GM12878 (cell line): ENCODE results near the gene ENTREP1. TPM values are rescaled to one million over a fixed set of nuclear protein-coding genes. Genes with fewer than 3 reads are reported as not detected.

Experiments
- ATAC-seq: fragments of 200-7000 bp; cut with Tn5 transposase; 3 replicates; pipeline ENCODE4 v1.9.1; 2020; ENCODE audit warnings: mild to moderate bottlenecking, moderate library complexity
- BruUV-seq: library from RNA; stranded (reverse); fragments of 400-500 nt; replicated peaks from 2 replicates; lab custom pipeline; 2021; lab: Mats Ljungman, UMichigan
- CTCF ChIA-PET: fragments of 300-600 bp; sonication (Branson Sonifier 250); formaldehyde crosslinking; extraction: SDS; loops from one replicate; lab custom pipeline; 2021; ENCODE audit warnings: inconsistent platforms; lab: Yijun Ruan, JAX
- POLR2A ChIA-PET: fragments of 350-600 bp; formaldehyde crosslinking; extraction: SDS; loops from one replicate; lab custom pipeline; 2021; ENCODE audit warnings: inconsistent platforms; lab: Charles Lee
- RAD21 ChIA-PET: fragments of 300-600 bp; sonication (Branson Sonifier 250); formaldehyde crosslinking; loops from one replicate; lab custom pipeline; 2023; ENCODE audit warnings: antibody characterized with exemption; ENCODE audit not compliant: unreplicated experiment; lab: Charles Lee
- SMC1A ChIA-PET: fragments of 300-600 bp; sonication (Branson Sonifier 250); formaldehyde crosslinking; loops from one replicate; lab custom pipeline; 2023; ENCODE audit not compliant: unreplicated experiment, uncharacterized antibody; lab: Charles Lee
- DNase-seq: peaks from one replicate; pipeline ENCODE4 v3.0.0-alpha.2; 2011; ENCODE audit warnings: low read depth, low spot score
- FAIRE-seq: peaks from 3 replicates; lab custom pipeline; 2011; peaks lifted over from hg19 to GRCh38; lab: Jason Lieb, UNC
- H2AFZ ChIP-seq: 2 replicates; pipeline ENCODE4 v1.6.0; 2011; ENCODE audit warnings: low read depth, low read length, control low read depth; ENCODE audit not compliant: control insufficient read depth
- H3K27ac ChIP-seq: 2 replicates; pipeline ENCODE4 v1.5.1; 2011; ENCODE audit warnings: control low read depth; ENCODE audit not compliant: control insufficient read depth, insufficient read depth
- H3K27me3 ChIP-seq, 2 experiments: replicated peaks in 1 of 2; 2 replicates each; pipeline versions ENCODE4 v1.6.0 to v1.6.1; 2011; ENCODE audit warnings: low read length in 1 of 2; ENCODE audit not compliant: control insufficient read depth in 2 of 2, insufficient read depth in 2 of 2
- H3K36me3 ChIP-seq, 2 experiments: 2 replicates each; pipeline ENCODE4 v1.5.1; 2011; ENCODE audit warnings: low read length in 1 of 2; ENCODE audit not compliant: control insufficient read depth in 2 of 2, insufficient read depth in 2 of 2
- H3K4me1 ChIP-seq: 2 replicates; pipeline ENCODE4 v1.6.1; 2011; ENCODE audit warnings: mild to moderate bottlenecking, low read length, moderate library complexity, mixed read lengths; ENCODE audit not compliant: control insufficient read depth, insufficient read depth
- H3K4me2 ChIP-seq: 2 replicates; pipeline ENCODE4 v1.6.0; 2011; ENCODE audit warnings: control low read depth; ENCODE audit not compliant: control insufficient read depth, insufficient read depth
- H3K4me3 ChIP-seq: fragments of 200-600 bp; sonication (generic); 2 replicates; pipeline ENCODE4 v1.5.1; 2016
- H3K79me2 ChIP-seq: 2 replicates; pipeline ENCODE4 v1.6.0; 2011; ENCODE audit warnings: low read length; ENCODE audit not compliant: control insufficient read depth, insufficient read depth
- H3K9ac ChIP-seq: 2 replicates; pipeline ENCODE4 v1.8.0; 2011; ENCODE audit warnings: low read length, control low read depth, mixed read lengths; ENCODE audit not compliant: control insufficient read depth, insufficient read depth
- H3K9me3 ChIP-seq: replicated peaks from 3 replicates; pipeline ENCODE4 v1.5.1; 2011; ENCODE audit warnings: mild to moderate bottlenecking, low read length; ENCODE audit not compliant: control insufficient read depth, insufficient read depth
- H4K20me1 ChIP-seq: 2 replicates; pipeline ENCODE4 v1.6.0; 2011; ENCODE audit not compliant: control insufficient read depth, insufficient read depth
- BHLHE40 ChIP-seq, 2 experiments: fragments of 450-650 bp in 1 of 2; IDR thresholded peaks; 2 replicates each; pipeline ENCODE4 v1.6.1; 2011 to 2017; ENCODE audit warnings: low read depth in 2 of 2, borderline replicate concordance in 1 of 2, improper control_type of control experiment in 1 of 2, low read length in 1 of 2, mild to moderate bottlenecking in 1 of 2
- BMI1 ChIP-seq: fragments of 450-650 bp; IDR thresholded peaks from 2 replicates; pipeline ENCODE4 v1.6.1; 2016; ENCODE audit warnings: mild to moderate bottlenecking, moderate library complexity, borderline replicate concordance
- DPF2 ChIP-seq: fragments of 450-650 bp; IDR thresholded peaks from 2 replicates; pipeline ENCODE4 v1.6.1; 2017; ENCODE audit warnings: mild to moderate bottlenecking
- NKRF ChIP-seq: fragments of 450-650 bp; conservative IDR thresholded peaks from 2 replicates; pipeline ENCODE4 v1.6.1; 2017; ENCODE audit warnings: mild to moderate bottlenecking, moderate library complexity
- POU2F2 ChIP-seq: IDR thresholded peaks from 3 replicates; pipeline ENCODE4 v1.6.1; 2011; ENCODE audit warnings: low read depth, mild to moderate bottlenecking, low read length, borderline replicate concordance
- RB1 ChIP-seq: fragments of 450-650 bp; formaldehyde crosslinking; IDR thresholded peaks from 2 replicates; pipeline ENCODE4 v1.6.1; 2017; ENCODE audit warnings: mild to moderate bottlenecking, borderline replicate concordance
- RBBP5 ChIP-seq: fragments of 200-600 bp; sonication (generic); conservative IDR thresholded peaks from 2 replicates; pipeline ENCODE4 v1.6.1; 2016
- RFX5 ChIP-seq: IDR thresholded peaks from 2 replicates; pipeline ENCODE4 v1.6.1; 2011; ENCODE audit warnings: low read depth, low read length, improper control_type of control experiment
- SIX5 ChIP-seq: IDR thresholded peaks from 2 replicates; pipeline ENCODE4 v1.6.1; 2011; ENCODE audit warnings: mild to moderate bottlenecking, low read depth, low read length, moderate library complexity; ENCODE audit not compliant: severe bottlenecking
- SMAD1 ChIP-seq: fragments of 450-650 bp; IDR thresholded peaks from 2 replicates; pipeline ENCODE4 v1.6.1; 2018; ENCODE audit warnings: mild to moderate bottlenecking, low read depth; ENCODE audit not compliant: partially characterized antibody
- SP1 ChIP-seq: IDR thresholded peaks from one replicate; pipeline ENCODE4 v1.6.1; 2011; ENCODE audit warnings: low read depth, low read length
- TARDBP ChIP-seq: IDR thresholded peaks from 2 replicates; pipeline ENCODE4 v1.6.1; 2016; ENCODE audit warnings: borderline replicate concordance
- TBL1XR1 ChIP-seq: IDR thresholded peaks from 2 replicates; pipeline ENCODE4 v1.6.1; 2012; ENCODE audit warnings: low read depth, low read length, improper control_type of control experiment
- TCF12 ChIP-seq: IDR thresholded peaks from 2 replicates; pipeline ENCODE4 v1.6.1; 2011; ENCODE audit warnings: low read depth, mild to moderate bottlenecking, low read length
- WRNIP1 ChIP-seq: IDR thresholded peaks from 2 replicates; pipeline ENCODE4 v1.6.1; 2011; ENCODE audit warnings: low read depth, low read length, improper control_type of control experiment, borderline replicate concordance
- YBX1 ChIP-seq: fragments of 450-650 bp; IDR thresholded peaks from 2 replicates; pipeline ENCODE4 v1.6.1; 2016; ENCODE audit warnings: antibody characterized with exemption
- ZZZ3 ChIP-seq: IDR thresholded peaks from 2 replicates; pipeline ENCODE4 v1.6.1; 2011; ENCODE audit warnings: low read depth; ENCODE audit not compliant: control insufficient read depth, insufficient read length
- WGBS: methylation state at CpG from one replicate; pipeline ENCODE4 v1.1.6; 2016; ENCODE audit warnings: low lambda C conversion rate; ENCODE audit not compliant: insufficient replicate concordance, insufficient coverage; ENCODE audit errors: missing lambda C conversion rate; 5-methylcytosine and 5-hydroxymethylcytosine counted together
- in situ Hi-C: fragments of 300-500 bp; cut with MboI; formaldehyde crosslinking; loops from 9 replicates; pipeline ENCODE4 v1.14.3; 2018; ENCODE audit warnings: mixed read lengths
- intact Hi-C: fragments of 100-400 bp; cut with micrococcal nuclease; formaldehyde crosslinking; loops from one replicate; pipeline ENCODE4 v1.14.2; 2022; ENCODE audit not compliant: unreplicated experiment
- polyA plus RNA-seq, 11 experiments: library from polyadenylated mRNA; depleted of rRNA in 4 of 11; unstranded in 6 of 11; stranded (reverse) in 5 of 11; fragments of >200 nt; fragmentation: Nextera tagmentation in 4 of 11; fragmentation: Illumina TruSeq in 1 of 11; extraction: Ambion mirVana in 4 of 11; extraction: Trizol in 1 of 11; gene quantifications; 1 replicate in 1 of 11; 2 replicates in 10 of 11; pipeline versions ENCODE4 v1.2.1 to v1.2.3, GENCODE V29; 2011 to 2016; ENCODE audit warnings: inconsistent platforms in 2 of 11, missing spikeins in 2 of 11, low read depth in 1 of 11
- total RNA-seq, 4 experiments: library from RNA; depleted of rRNA in 3 of 4; stranded (reverse); fragments of >200 nt in 3 of 4; fragmentation: Illumina TruSeq in 1 of 4; extraction: Trizol in 1 of 4; gene quantifications; 2 replicates each; pipeline versions ENCODE4 v1.2.1 to v1.2.3, GENCODE V29; 2013 to 2021

The ENTREP1 gene
- total and polyA plus RNA-seq, 10 of the 15 experiments (the other 5 are each of a cell fraction or from before 2014, with no cell fraction given), result not detected

GRCh38 chr9:69279733-69280132 lies 45.3 kb upstream of the ENTREP1 start:
- H2AFZ ChIP-seq, result no peak overlapping the region
- CTCF ChIA-PET, result no interaction called here
- WGBS, result 28% methylated on average over 3 of the region's 3 CpGs
- no peak overlapping the region for H3K4me3 ChIP-seq
- ATAC-seq, result no peak
- intact Hi-C loops, result no loop called here
- H3K4me2 ChIP-seq, result no peak overlapping the region
- H4K20me1 ChIP-seq, result no peaks in the 10 kb centered on the region
- no peaks in the 10 kb centered on the region for H3K79me2 ChIP-seq
- no peak for TF ChIP-seq SP1
- TF ChIP-seq RB1, result no peak
- no peak overlapping the region for H3K9ac ChIP-seq
- in situ Hi-C loops, result no loop called here
- no peak for DNase-seq
- SMC1A ChIA-PET, result no interaction called here
- 0 out of 2 replicates have a peak, but pooled peaks cover 4% of the 10 kb centered on the region for H3K4me1 ChIP-seq
- no peaks in the 10 kb centered on the region for H3K27me3 ChIP-seq
- H3K9me3 ChIP-seq, result peaks cover 6% of the 10 kb centered on the region
- no peak for FAIRE-seq
- H3K27ac ChIP-seq, result no peak overlapping the region
- RAD21 ChIA-PET, result no interaction called here
- POLR2A ChIA-PET, result no interaction called here
- no peaks in the 10 kb centered on the region for H3K36me3 ChIP-seq
- no TSS peak for BruUV-seq

- no peak overlapping the region for H3K4me2 ChIP-seq
- BruUV-seq, result no TSS peak
- in situ Hi-C loops, result no loop called here
- ATAC-seq (no peak), FAIRE-seq (no peak), DNase-seq (no peak)
- H3K9ac ChIP-seq, result no peak overlapping the region
- H3K4me3 ChIP-seq, result no peak overlapping the region
- CTCF ChIA-PET, result no interaction called here
- no peak overlapping the region for H3K27ac ChIP-seq
- POLR2A ChIA-PET, result no interaction called here
- H3K9me3 ChIP-seq, result peaks cover 6% of the 10 kb centered on the region
- no peak overlapping the region for H2AFZ ChIP-seq
- no peaks in the 10 kb centered on the region for H3K27me3 ChIP-seq
- 0 out of 2 replicates have a peak, but pooled peaks cover 4% of the 10 kb centered on the region for H3K4me1 ChIP-seq
- RAD21 ChIA-PET, result no interaction called here
- no peaks in the 10 kb centered on the region for H4K20me1 ChIP-seq
- H3K36me3 ChIP-seq, result no peaks in the 10 kb centered on the region
- 44% methylated on average over 2 of the region's 2 CpGs for WGBS
- SMC1A ChIA-PET, result no interaction called here
- no peaks in the 10 kb centered on the region for H3K79me2 ChIP-seq
- intact Hi-C loops, result no loop called here
- no peak for TF ChIP-seq SIX5
- no peak for TF ChIP-seq ZZZ3
- no peak for TF ChIP-seq TBL1XR1
- no peak for TF ChIP-seq YBX1
- no peak for TF ChIP-seq DPF2
- TF ChIP-seq WRNIP1, result no peak
- TF ChIP-seq NKRF, result no peak
- no peak for TF ChIP-seq SMAD1
- TF ChIP-seq RBBP5, result no peak
- TF ChIP-seq POU2F2, result no peak
- no peak for TF ChIP-seq BMI1
- TF ChIP-seq RFX5, result no peak
- TF ChIP-seq TARDBP, result no peak
- no peak for TF ChIP-seq TCF12
- no peak for TF ChIP-seq BHLHE40 (IDR thresholded peaks at IDR 0.05; ENCODE audit: borderline replicate concordance in 1 of 2, low read depth in 2 of 2, low read length in 1 of 2)
These were observed 42.0 kb upstream of the ENTREP1 start for GRCh38 chr9:69283003-69283402.
